HCT116 (cell line): ENCODE data around the gene ENTPD6. TPM values are rescaled to one million over a fixed set of nuclear protein-coding genes. Genes with fewer than 3 reads are reported as not detected.

Experiments
- ATAC-seq: fragments of 200-7000 bp; cut with Tn5 transposase; 2 replicates; pipeline ENCODE4 v1.9.1; 2020; ENCODE audit warnings: mild to moderate bottlenecking, moderate library complexity
- BruUV-seq: library from RNA; stranded (reverse); fragments of 400-500 nt; replicated peaks from 2 replicates; lab custom pipeline; 2021; lab: Mats Ljungman, UMichigan
- CTCF ChIA-PET: fragments of 300-600 bp; sonication (Branson Sonifier 250); formaldehyde crosslinking; loops from one replicate; lab custom pipeline; 2021; ENCODE audit warnings: antibody characterized with exemption; lab: Charles Lee
- POLR2A ChIA-PET: fragments of 300-600, 350-600 bp; sonication (Branson Sonifier 250); formaldehyde crosslinking; loops from one replicate; lab custom pipeline; 2021; ENCODE audit warnings: antibody characterized with exemption; lab: Charles Lee
- RAD21 ChIA-PET, 2 experiments: fragments of 300-600 bp; sonication (Branson Sonifier 250); formaldehyde crosslinking; loops; one replicate each; lab custom pipeline; 2023; ENCODE audit warnings: low total read pairs in 2 of 2; ENCODE audit not compliant: uncharacterized antibody in 2 of 2, unreplicated experiment in 2 of 2, low non-redundant PET in 1 of 2; lab: Charles Lee
- DNase-seq: peaks from one replicate; pipeline ENCODE4 v3.0.0-alpha.2; 2010; ENCODE audit warnings: low read depth, low spot score
- H2AFZ ChIP-seq: fragments of 200-600 bp; shearing (Covaris generic), sonication (generic); 2 replicates; pipeline ENCODE4 v1.6.1; 2017; ENCODE audit warnings: low read depth, mixed run types, mixed read lengths, antibody characterized with exemption, low read length; ENCODE audit not compliant: poor library complexity, severe bottlenecking
- H3K27ac ChIP-seq: 2 replicates; pipeline ENCODE4 v1.5.1; 2012; ENCODE audit warnings: low read depth, low read length
- H3K27me3 ChIP-seq: fragments of 200-600 bp; sonication (generic); 2 replicates; pipeline ENCODE4 v1.6.1; 2016; ENCODE audit warnings: mixed run types, low read length, mixed read lengths; ENCODE audit not compliant: insufficient read depth
- H3K36me3 ChIP-seq, 2 experiments: fragments of 200-500 bp in 1 of 2; fragments of 200-600 bp in 1 of 2; sonication (Bioruptor generic) in 1 of 2; sonication (generic) in 1 of 2; 2 replicates each; pipeline versions ENCODE4 v1.5.1 to v1.6.1; 2014 to 2016; ENCODE audit warnings: low read length in 2 of 2, inconsistent platforms in 1 of 2, mixed read lengths in 1 of 2, mixed run types in 1 of 2; ENCODE audit not compliant: insufficient read depth in 2 of 2, control insufficient read depth in 1 of 2
- H3K4me1 ChIP-seq, 2 experiments: fragments of 200-600 bp in 1 of 2; sonication (generic) in 1 of 2; 2 replicates each; pipeline versions ENCODE4 v1.5.1 to v1.6.1; 2012 to 2017; ENCODE audit warnings: low read length in 2 of 2, inconsistent platforms in 1 of 2, mild to moderate bottlenecking in 1 of 2, mixed read lengths in 1 of 2, mixed run types in 1 of 2, moderate library complexity in 1 of 2; ENCODE audit not compliant: insufficient read depth in 2 of 2, control insufficient read depth in 1 of 2
- H3K4me2 ChIP-seq: fragments of 200-600 bp; sonication (generic); 2 replicates; pipeline ENCODE4 v1.6.1; 2017; ENCODE audit warnings: mixed run types, low read length, mixed read lengths
- H3K4me3 ChIP-seq, 2 experiments: fragments of 200-600 bp in 1 of 2; sonication (generic) in 1 of 2; replicated peaks in 1 of 2; 2 replicates each; pipeline ENCODE4 v1.5.1; 2011 to 2016; ENCODE audit warnings: low read length in 2 of 2, control low read depth in 1 of 2, low read depth in 1 of 2, mild to moderate bottlenecking in 1 of 2, mixed read lengths in 1 of 2, mixed run types in 1 of 2
- H3K79me2 ChIP-seq: fragments of 200-600 bp; sonication (generic); 2 replicates; pipeline ENCODE4 v1.6.1; 2017; ENCODE audit warnings: mild to moderate bottlenecking, mixed run types, low read length, moderate library complexity, mixed read lengths; ENCODE audit not compliant: insufficient read depth
- H3K9ac ChIP-seq: fragments of 200-600 bp; sonication (generic); 2 replicates; pipeline ENCODE4 v1.6.1; 2016; ENCODE audit warnings: low read length, mixed read lengths
- H3K9me2 ChIP-seq: fragments of 200-600 bp; sonication (generic), shearing (Covaris generic); 2 replicates; pipeline ENCODE4 v1.6.1; 2017; ENCODE audit warnings: mixed run types, mild to moderate bottlenecking, moderate library complexity; ENCODE audit not compliant: insufficient read depth
- H3K9me3 ChIP-seq, 2 experiments: fragments of 200-500 bp in 1 of 2; fragments of 200-600 bp in 1 of 2; sonication (Bioruptor generic) in 1 of 2; sonication (generic) in 1 of 2; 2 replicates each; pipeline ENCODE4 v1.6.1; 2014 to 2017; ENCODE audit warnings: low read length in 2 of 2, mixed read lengths in 2 of 2, inconsistent platforms in 1 of 2, low read depth in 1 of 2, mild to moderate bottlenecking in 1 of 2, mixed run types in 1 of 2, moderate library complexity in 1 of 2; ENCODE audit not compliant: control insufficient read depth in 1 of 2, insufficient read depth in 1 of 2
- H4K20me1 ChIP-seq: fragments of 200-600 bp; sonication (generic), shearing (Covaris generic); 2 replicates; pipeline ENCODE4 v1.6.1; 2017; ENCODE audit warnings: mixed run types, mild to moderate bottlenecking, moderate library complexity; ENCODE audit not compliant: insufficient read depth
- CBX3 ChIP-seq: IDR thresholded peaks from 2 replicates; pipeline ENCODE4 v1.6.1; 2012; ENCODE audit warnings: low read depth
- EGR1 ChIP-seq: IDR thresholded peaks from 2 replicates; pipeline ENCODE4 v1.6.1; 2012; ENCODE audit warnings: low read depth
- EZH2 ChIP-seq: fragments of 200-600 bp; sonication (generic); IDR thresholded peaks from 2 replicates; pipeline ENCODE4 v1.6.1; 2017; ENCODE audit warnings: antibody characterized with exemption, mixed run types
- FOSL1 ChIP-seq: IDR thresholded peaks from 2 replicates; pipeline ENCODE4 v1.6.1; 2012; ENCODE audit warnings: low read depth
- RAD21 ChIP-seq: IDR thresholded peaks from 2 replicates; pipeline ENCODE4 v1.6.1; 2012; ENCODE audit warnings: low read depth, mild to moderate bottlenecking
- SIN3A ChIP-seq: IDR thresholded peaks from 2 replicates; pipeline ENCODE4 v1.6.1; 2012; ENCODE audit warnings: low read depth
- SP1 ChIP-seq: IDR thresholded peaks from 2 replicates; pipeline ENCODE4 v1.6.1; 2012; ENCODE audit warnings: low read depth
- YY1 ChIP-seq: IDR thresholded peaks from 2 replicates; pipeline ENCODE4 v1.6.1; 2011; ENCODE audit warnings: low read length, low read depth, moderate library complexity, mild to moderate bottlenecking; ENCODE audit not compliant: insufficient replicate concordance; ENCODE audit errors: extremely low read depth
- intact Hi-C: fragments of 100-400 bp; cut with micrococcal nuclease; formaldehyde crosslinking; loops from 2 replicates; pipeline ENCODE4 v1.10.0; 2022
- total RNA-seq: library from RNA; stranded (reverse); gene quantifications from one replicate; pipeline ENCODE4 v1.2.1, GENCODE V29; 2021; ENCODE audit not compliant: unreplicated experiment
- TF ChIP-seq, protein P1 (sequence below): IDR thresholded peaks from 2 replicates; pipeline ENCODE4 v1.6.1; 2012; ENCODE audit warnings: low read depth
- TF ChIP-seq, protein P2 (sequence below): IDR thresholded peaks from 2 replicates; pipeline ENCODE4 v1.6.1; 2011; ENCODE audit warnings: mild to moderate bottlenecking, low read length, moderate library complexity; ENCODE audit not compliant: insufficient replicate concordance; ENCODE audit errors: extremely low read depth
- TF ChIP-seq, protein P3 (sequence below), 3 experiments: fragments of 200-600 bp in 1 of 3; sonication (generic) in 1 of 3; IDR thresholded peaks in 2 of 3; conservative IDR thresholded peaks in 1 of 3; 2 replicates each; pipeline ENCODE4 v1.5.1; 2012 to 2017; ENCODE audit warnings: low read depth in 2 of 3, low read length in 2 of 3, antibody characterized with exemption in 1 of 3, borderline replicate concordance in 1 of 3, control low read depth in 1 of 3, mild to moderate bottlenecking in 1 of 3, mixed read lengths in 1 of 3, mixed run types in 1 of 3, moderate library complexity in 1 of 3; ENCODE audit not compliant: insufficient read depth in 1 of 3

ENTPD6 gene
- total RNA-seq, 1 experiment from 2014 or later, result 89.2 TPM

DNA sequence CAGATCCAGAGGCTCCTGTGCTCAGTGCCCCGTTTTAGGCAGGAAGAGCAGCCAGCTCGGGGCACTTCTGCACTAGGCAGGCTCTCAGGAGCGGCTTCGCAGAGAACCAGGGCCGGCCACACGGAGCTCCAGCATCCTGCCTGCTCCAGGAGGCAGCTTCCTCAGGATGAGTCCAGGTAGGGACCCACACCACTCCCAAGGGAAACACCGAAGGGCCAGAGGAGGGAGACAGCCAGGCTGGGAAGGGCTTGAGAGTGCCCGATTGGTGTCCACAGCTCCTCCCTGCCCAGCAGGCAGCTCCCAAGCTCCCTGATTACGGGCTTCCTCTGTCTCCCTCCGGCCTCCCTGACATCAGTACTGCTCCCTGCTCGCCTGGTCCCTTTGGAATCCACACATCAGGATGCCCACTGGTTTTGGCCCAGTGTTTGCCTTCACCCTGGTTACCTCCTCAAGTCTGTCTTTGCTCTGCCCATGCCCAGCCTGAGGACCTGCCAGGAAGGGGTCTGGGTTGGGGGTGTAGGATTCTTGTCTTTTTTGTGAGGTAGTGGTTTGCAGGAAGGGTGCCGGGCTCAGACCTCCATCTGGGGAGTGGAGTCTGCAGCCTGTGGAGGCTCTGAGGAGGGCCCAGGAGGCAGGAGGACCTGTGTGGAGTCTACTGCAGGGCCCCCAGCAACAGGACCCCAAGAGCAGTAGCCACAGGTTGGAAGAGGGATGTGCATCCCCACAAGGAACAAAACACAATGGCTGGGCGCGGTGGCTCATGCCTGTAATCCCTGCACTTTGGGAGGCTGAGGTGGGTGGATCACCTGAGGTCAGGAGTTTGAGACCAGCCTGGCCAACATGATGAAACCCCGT lies 41.2 kb downstream of the ENTPD6 start:
- Histone ChIP-seq H3K27ac (no peak overlapping the region; the same call in 1 of the 2 replicates), H3K9me3 (no peaks in the 10 kb centered on the region), H3K9ac (peak overlapping the region; percentile 30; the same call in 1 of the 2 replicates), H2AFZ (no peak overlapping the region), H3K27me3 (no peaks in the 10 kb centered on the region), H3K4me2 (peak overlapping the region; percentile 83), H3K4me3 (no peak overlapping the region), H3K9me2 (no peaks in the 10 kb centered on the region), H3K36me3 (no peaks in the 10 kb centered on the region), H4K20me1 (no peaks in the 10 kb centered on the region), H3K79me2 (no peaks in the 10 kb centered on the region), H3K4me1 (peaks cover 45 to 74% of the 10 kb centered on the region in 2 experiments)
- no peak for DNase-seq
- ChIA-PET RAD21 (no interaction called here), CTCF (interaction anchor here (1.4 to 2.3 kb wide), 2 partner anchors 10 to 58 kb away, joined by 3 to 14 read pairs; partner anchors contain the start of gene PYGB), POLR2A (interaction anchor here (0.8 to 2.1 kb wide), 4 partner anchors 9 to 11 kb away, joined by 3 to 13 read pairs (median 6); partner anchors contain the start of gene PYGB)
- no peak for ATAC-seq
- BruUV-seq, result no TSS peak
- TF ChIP-seq EGR1 (no peak), SIN3A (no peak), RAD21 (no peak), SP1 (no peak), FOSL1 (no peak), EZH2 (no peak), YY1 (no peak), CBX3 (no peak)
- TF ChIP-seq, protein P1, sequence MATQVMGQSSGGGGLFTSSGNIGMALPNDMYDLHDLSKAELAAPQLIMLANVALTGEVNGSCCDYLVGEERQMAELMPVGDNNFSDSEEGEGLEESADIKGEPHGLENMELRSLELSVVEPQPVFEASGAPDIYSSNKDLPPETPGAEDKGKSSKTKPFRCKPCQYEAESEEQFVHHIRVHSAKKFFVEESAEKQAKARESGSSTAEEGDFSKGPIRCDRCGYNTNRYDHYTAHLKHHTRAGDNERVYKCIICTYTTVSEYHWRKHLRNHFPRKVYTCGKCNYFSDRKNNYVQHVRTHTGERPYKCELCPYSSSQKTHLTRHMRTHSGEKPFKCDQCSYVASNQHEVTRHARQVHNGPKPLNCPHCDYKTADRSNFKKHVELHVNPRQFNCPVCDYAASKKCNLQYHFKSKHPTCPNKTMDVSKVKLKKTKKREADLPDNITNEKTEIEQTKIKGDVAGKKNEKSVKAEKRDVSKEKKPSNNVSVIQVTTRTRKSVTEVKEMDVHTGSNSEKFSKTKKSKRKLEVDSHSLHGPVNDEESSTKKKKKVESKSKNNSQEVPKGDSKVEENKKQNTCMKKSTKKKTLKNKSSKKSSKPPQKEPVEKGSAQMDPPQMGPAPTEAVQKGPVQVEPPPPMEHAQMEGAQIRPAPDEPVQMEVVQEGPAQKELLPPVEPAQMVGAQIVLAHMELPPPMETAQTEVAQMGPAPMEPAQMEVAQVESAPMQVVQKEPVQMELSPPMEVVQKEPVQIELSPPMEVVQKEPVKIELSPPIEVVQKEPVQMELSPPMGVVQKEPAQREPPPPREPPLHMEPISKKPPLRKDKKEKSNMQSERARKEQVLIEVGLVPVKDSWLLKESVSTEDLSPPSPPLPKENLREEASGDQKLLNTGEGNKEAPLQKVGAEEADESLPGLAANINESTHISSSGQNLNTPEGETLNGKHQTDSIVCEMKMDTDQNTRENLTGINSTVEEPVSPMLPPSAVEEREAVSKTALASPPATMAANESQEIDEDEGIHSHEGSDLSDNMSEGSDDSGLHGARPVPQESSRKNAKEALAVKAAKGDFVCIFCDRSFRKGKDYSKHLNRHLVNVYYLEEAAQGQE, result no peak
- TF ChIP-seq, protein P2, sequence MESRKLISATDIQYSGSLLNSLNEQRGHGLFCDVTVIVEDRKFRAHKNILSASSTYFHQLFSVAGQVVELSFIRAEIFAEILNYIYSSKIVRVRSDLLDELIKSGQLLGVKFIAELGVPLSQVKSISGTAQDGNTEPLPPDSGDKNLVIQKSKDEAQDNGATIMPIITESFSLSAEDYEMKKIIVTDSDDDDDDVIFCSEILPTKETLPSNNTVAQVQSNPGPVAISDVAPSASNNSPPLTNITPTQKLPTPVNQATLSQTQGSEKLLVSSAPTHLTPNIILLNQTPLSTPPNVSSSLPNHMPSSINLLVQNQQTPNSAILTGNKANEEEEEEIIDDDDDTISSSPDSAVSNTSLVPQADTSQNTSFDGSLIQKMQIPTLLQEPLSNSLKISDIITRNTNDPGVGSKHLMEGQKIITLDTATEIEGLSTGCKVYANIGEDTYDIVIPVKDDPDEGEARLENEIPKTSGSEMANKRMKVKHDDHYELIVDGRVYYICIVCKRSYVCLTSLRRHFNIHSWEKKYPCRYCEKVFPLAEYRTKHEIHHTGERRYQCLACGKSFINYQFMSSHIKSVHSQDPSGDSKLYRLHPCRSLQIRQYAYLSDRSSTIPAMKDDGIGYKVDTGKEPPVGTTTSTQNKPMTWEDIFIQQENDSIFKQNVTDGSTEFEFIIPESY, result no peak
- TF ChIP-seq, protein P3, sequence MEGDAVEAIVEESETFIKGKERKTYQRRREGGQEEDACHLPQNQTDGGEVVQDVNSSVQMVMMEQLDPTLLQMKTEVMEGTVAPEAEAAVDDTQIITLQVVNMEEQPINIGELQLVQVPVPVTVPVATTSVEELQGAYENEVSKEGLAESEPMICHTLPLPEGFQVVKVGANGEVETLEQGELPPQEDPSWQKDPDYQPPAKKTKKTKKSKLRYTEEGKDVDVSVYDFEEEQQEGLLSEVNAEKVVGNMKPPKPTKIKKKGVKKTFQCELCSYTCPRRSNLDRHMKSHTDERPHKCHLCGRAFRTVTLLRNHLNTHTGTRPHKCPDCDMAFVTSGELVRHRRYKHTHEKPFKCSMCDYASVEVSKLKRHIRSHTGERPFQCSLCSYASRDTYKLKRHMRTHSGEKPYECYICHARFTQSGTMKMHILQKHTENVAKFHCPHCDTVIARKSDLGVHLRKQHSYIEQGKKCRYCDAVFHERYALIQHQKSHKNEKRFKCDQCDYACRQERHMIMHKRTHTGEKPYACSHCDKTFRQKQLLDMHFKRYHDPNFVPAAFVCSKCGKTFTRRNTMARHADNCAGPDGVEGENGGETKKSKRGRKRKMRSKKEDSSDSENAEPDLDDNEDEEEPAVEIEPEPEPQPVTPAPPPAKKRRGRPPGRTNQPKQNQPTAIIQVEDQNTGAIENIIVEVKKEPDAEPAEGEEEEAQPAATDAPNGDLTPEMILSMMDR (IDR thresholded peaks at IDR 0.05 in 2 of 3, conservative IDR thresholded peaks at IDR 0.05 in 1 of 3; ENCODE audit: borderline replicate concordance in 1 of 3, insufficient read depth in 1 of 3, low read depth in 2 of 3, low read length in 2 of 3), result no peak
- intact Hi-C loops, result loop anchor here (1.0 kb wide), 1 partner anchor 13 kb away; no protein-coding TSS in a partner anchor
